H9 (cell line): Measurements from ENCODE around the gene KRT6B. TPM values are rescaled to one million over a fixed set of nuclear protein-coding genes. Genes with fewer than 3 reads are reported as not detected.
"Not testable (repeated sequence)": the region's sequence is repeated elsewhere in the genome, so short reads cannot be mapped to it uniquely, and the experiment has no call there.

Experiments used
- DNase-seq: peaks from one replicate; pipeline ENCODE4 v3.0.0-alpha.2; 2017
- H2AFZ ChIP-seq: one replicate; pipeline ENCODE4 v1.6.1; 2013; ENCODE audit warnings: mild to moderate bottlenecking, low read length, control low read depth, moderate library complexity
- H2AK5ac ChIP-seq: 2 replicates; pipeline ENCODE4 v1.6.1; 2013; ENCODE audit warnings: low read length, control low read depth, mixed read lengths; ENCODE audit not compliant: insufficient read length
- H2BK120ac ChIP-seq: one replicate; pipeline ENCODE4 v1.6.1; 2013; ENCODE audit warnings: low read depth, mild to moderate bottlenecking, low read length, control low read depth, inconsistent platforms; ENCODE audit not compliant: poor library complexity, severe bottlenecking
- H2BK12ac ChIP-seq: 2 replicates; pipeline ENCODE4 v1.6.1; 2013; ENCODE audit warnings: low read length, control low read depth, mixed read lengths, low read depth; ENCODE audit not compliant: insufficient read length
- H2BK15ac ChIP-seq: 2 replicates; pipeline ENCODE4 v1.6.1; 2013; ENCODE audit warnings: low read depth, low read length, control low read depth
- H2BK20ac ChIP-seq: one replicate; pipeline ENCODE4 v1.6.1; 2013; ENCODE audit warnings: low read depth, mild to moderate bottlenecking, low read length, control low read depth, inconsistent platforms; ENCODE audit not compliant: poor library complexity, severe bottlenecking
- H2BK5ac ChIP-seq: 2 replicates; pipeline ENCODE4 v1.6.1; 2013; ENCODE audit warnings: low read length, control low read depth, mixed read lengths; ENCODE audit not compliant: insufficient read length
- H3K14ac ChIP-seq: 2 replicates; pipeline ENCODE4 v1.6.1; 2013; ENCODE audit warnings: low read length, control low read depth; ENCODE audit not compliant: insufficient read depth
- H3K18ac ChIP-seq: 2 replicates; pipeline ENCODE4 v1.6.1; 2013; ENCODE audit warnings: low read depth, mild to moderate bottlenecking, mixed read lengths, low read length, control low read depth; ENCODE audit not compliant: insufficient read length
- H3K23ac ChIP-seq: 2 replicates; pipeline ENCODE4 v1.6.1; 2013; ENCODE audit warnings: low read length, control low read depth, mixed read lengths, low read depth; ENCODE audit not compliant: insufficient read length
- H3K23me2 ChIP-seq: 2 replicates; pipeline ENCODE4 v1.6.1; 2013; ENCODE audit warnings: low read depth, mild to moderate bottlenecking, mixed read lengths, low read length, control low read depth; ENCODE audit not compliant: insufficient read length, poor library complexity, severe bottlenecking
- H3K27ac ChIP-seq: 2 replicates; pipeline ENCODE4 v1.5.1; 2013; ENCODE audit warnings: low read length, control low read depth, mixed read lengths, low read depth; ENCODE audit not compliant: insufficient read length
- H3K27me3 ChIP-seq: 2 replicates; pipeline ENCODE4 v1.6.1; 2013; ENCODE audit warnings: low read length, control low read depth, inconsistent platforms; ENCODE audit not compliant: insufficient read depth
- H3K4ac ChIP-seq: 2 replicates; pipeline ENCODE4 v1.6.1; 2013; ENCODE audit warnings: low read depth, mild to moderate bottlenecking, control low read depth, inconsistent platforms, low read length, moderate library complexity
- H3K4me1 ChIP-seq: 2 replicates; pipeline ENCODE4 v1.6.1; 2013; ENCODE audit warnings: low read length, control low read depth, inconsistent platforms; ENCODE audit not compliant: insufficient read depth
- H3K4me2 ChIP-seq: 2 replicates; pipeline ENCODE4 v1.6.1; 2013; ENCODE audit warnings: low read length, control low read depth, mixed read lengths; ENCODE audit not compliant: insufficient read length, insufficient read depth
- H3K56ac ChIP-seq: 2 replicates; pipeline ENCODE4 v1.6.1; 2013; ENCODE audit warnings: low read depth, mild to moderate bottlenecking, mixed read lengths, low read length, control low read depth; ENCODE audit not compliant: insufficient read length
- H3K79me1 ChIP-seq: 2 replicates; pipeline ENCODE4 v1.6.1; 2013; ENCODE audit warnings: low read depth, mild to moderate bottlenecking, moderate library complexity, low read length, control low read depth, inconsistent platforms; ENCODE audit not compliant: insufficient read depth, poor library complexity, severe bottlenecking
- H3K79me2 ChIP-seq: 2 replicates; pipeline ENCODE4 v1.6.1; 2013; ENCODE audit warnings: low read length, control low read depth, inconsistent platforms; ENCODE audit not compliant: insufficient read depth
- H3K9ac ChIP-seq: 2 replicates; pipeline ENCODE4 v1.6.1; 2013; ENCODE audit warnings: low read length, control low read depth, mixed read lengths; ENCODE audit not compliant: insufficient read length; ENCODE audit errors: extremely low read depth
- H3K9me3 ChIP-seq: one replicate; pipeline ENCODE4 v1.6.1; 2013; ENCODE audit warnings: low read depth, low read length, inconsistent platforms; ENCODE audit not compliant: control insufficient read depth
- H3T11ph ChIP-seq: one replicate; pipeline ENCODE4 v1.6.1; 2013; ENCODE audit warnings: mild to moderate bottlenecking, low read length, control low read depth, inconsistent platforms
- H4K20me1 ChIP-seq: one replicate; pipeline ENCODE4 v1.6.1; 2013; ENCODE audit not compliant: control insufficient read depth, insufficient read length, insufficient read depth
- H4K5ac ChIP-seq: 2 replicates; pipeline ENCODE4 v1.6.1; 2013; ENCODE audit warnings: low read depth, mild to moderate bottlenecking, mixed read lengths, low read length, control low read depth; ENCODE audit not compliant: insufficient read length
- H4K8ac ChIP-seq: replicated peaks from 2 replicates; pipeline ENCODE4 v1.6.1; 2013; ENCODE audit warnings: low read length, control low read depth, mixed read lengths, low read depth; ENCODE audit not compliant: insufficient read length
- H4K91ac ChIP-seq: 2 replicates; pipeline ENCODE4 v1.6.1; 2013; ENCODE audit warnings: low read depth, mild to moderate bottlenecking, moderate library complexity, mixed read lengths, low read length, control low read depth; ENCODE audit not compliant: insufficient read length
- H3K27ac Mint-ChIP-seq, 3 experiments: 2 replicates in 2 of 3; 3 replicates in 1 of 3; pipeline ENCODE4 v1.8.0; 2020 to 2021; ENCODE audit warnings: mixed read lengths in 3 of 3, mild to moderate bottlenecking in 1 of 3, moderate library complexity in 1 of 3
- H3K27me3 Mint-ChIP-seq: 2 replicates; pipeline ENCODE4 v1.8.0; 2021; ENCODE audit warnings: low read depth, mild to moderate bottlenecking, moderate library complexity, mixed read lengths
- H3K36me3 Mint-ChIP-seq, 3 experiments: 2 replicates in 2 of 3; 3 replicates in 1 of 3; pipeline ENCODE4 v1.8.0; 2020 to 2021; ENCODE audit warnings: low read depth in 3 of 3, mixed read lengths in 3 of 3; ENCODE audit not compliant: insufficient read depth in 1 of 3
- H3K4me1 Mint-ChIP-seq, 2 experiments: 2 replicates each; pipeline ENCODE4 v1.8.0; 2020; ENCODE audit warnings: mixed read lengths in 2 of 2
- H3K4me3 Mint-ChIP-seq, 2 experiments: 2 replicates in 1 of 2; 3 replicates in 1 of 2; pipeline ENCODE4 v1.8.0; 2020 to 2021; ENCODE audit warnings: mild to moderate bottlenecking in 2 of 2, mixed read lengths in 2 of 2, moderate library complexity in 1 of 2
- H3K9me3 Mint-ChIP-seq, 2 experiments: 2 replicates in 1 of 2; 3 replicates in 1 of 2; pipeline ENCODE4 v1.8.0; 2020; ENCODE audit warnings: mild to moderate bottlenecking in 2 of 2, mixed read lengths in 2 of 2, moderate library complexity in 1 of 2
- WGBS: extraction: QIAGEN DNeasy Blood & Tissue Kit; methylation state at CpG from one replicate; pipeline ENCODE4 v1.1.7; 2013; ENCODE audit warnings: missing lambda C conversion rate, low lambda C conversion rate, mixed read lengths; ENCODE audit not compliant: insufficient read length; ENCODE audit errors: extremely low coverage; 5-methylcytosine and 5-hydroxymethylcytosine counted together
- total RNA-seq: library from RNA; stranded (reverse); gene quantifications from 2 replicates; pipeline ENCODE4 v1.2.1, GENCODE V29; 2021
- TF ChIP-seq, protein P1 (sequence below): fragments of 200-600 bp; sonication (generic); conservative IDR thresholded peaks from 3 replicates; pipeline ENCODE4 v1.8.0; 2021; ENCODE audit warnings: antibody characterized with exemption, mild to moderate bottlenecking

The KRT6B gene
- total RNA-seq, 1 experiment from 2014 or later = not detected

DNA sequence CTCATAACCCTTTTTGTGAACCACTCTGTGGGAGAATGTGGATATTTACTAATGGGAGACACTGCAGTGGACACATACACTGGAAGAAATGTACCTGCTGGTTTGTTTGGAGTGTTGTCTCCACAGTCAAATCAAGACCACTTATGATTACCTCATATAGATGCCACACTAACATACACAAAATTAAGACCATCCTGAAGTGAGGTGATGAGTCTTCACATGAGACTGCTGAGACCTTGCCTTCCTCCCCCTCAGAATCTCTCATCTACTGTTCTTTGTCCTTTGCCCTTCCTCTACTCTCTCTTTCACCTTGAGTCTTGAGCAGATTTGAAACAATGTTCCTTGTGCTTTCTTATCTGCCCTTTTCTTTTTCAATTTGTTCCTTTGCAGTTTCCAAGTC is 36.8 kb upstream of the KRT6B start:
- Histone ChIP-seq H3K79me1 (no peaks in the 10 kb centered on the region), H3K4me1 (no peaks in the 10 kb centered on the region; the same call in 1 of the 2 replicates), H3K27ac (no peak overlapping the region), H3K4me2 (no peak overlapping the region), H3K23me2 (no peaks in the 10 kb centered on the region), H2BK15ac (no peak overlapping the region), H3K4ac (no peak overlapping the region), H2AFZ (no peak overlapping the region), H2BK120ac (no peak overlapping the region), H3K27me3 (no peaks in the 10 kb centered on the region), H4K91ac (no peak overlapping the region), H3T11ph (no peak overlapping the region), H2BK12ac (no peak overlapping the region), H2AK5ac (no peak overlapping the region), H4K20me1 (no peaks in the 10 kb centered on the region), H3K23ac (no peak overlapping the region), H4K8ac (no peak overlapping the region), H3K9me3 (no peaks in the 10 kb centered on the region), H3K79me2 (no peaks in the 10 kb centered on the region), H2BK5ac (no peak overlapping the region), H3K9ac (no peak overlapping the region), H3K18ac (no peak overlapping the region), H2BK20ac (no peak overlapping the region), H3K14ac (no peak overlapping the region), H4K5ac (no peak overlapping the region), H3K56ac (no peak overlapping the region)
- Mint-ChIP-seq H3K27ac (no peak overlapping the region), H3K36me3 (no peaks in the 10 kb centered on the region; a peak in 1 of 7 replicates), H3K4me3 (no peak overlapping the region), H3K4me1 (no peaks in the 10 kb centered on the region), H3K9me3 (peaks cover 3 to 11% of the 10 kb centered on the region in 2 experiments), H3K27me3 (peaks cover 37% of the 10 kb centered on the region)
- no peak for DNase-seq
- TF ChIP-seq, protein P1, sequence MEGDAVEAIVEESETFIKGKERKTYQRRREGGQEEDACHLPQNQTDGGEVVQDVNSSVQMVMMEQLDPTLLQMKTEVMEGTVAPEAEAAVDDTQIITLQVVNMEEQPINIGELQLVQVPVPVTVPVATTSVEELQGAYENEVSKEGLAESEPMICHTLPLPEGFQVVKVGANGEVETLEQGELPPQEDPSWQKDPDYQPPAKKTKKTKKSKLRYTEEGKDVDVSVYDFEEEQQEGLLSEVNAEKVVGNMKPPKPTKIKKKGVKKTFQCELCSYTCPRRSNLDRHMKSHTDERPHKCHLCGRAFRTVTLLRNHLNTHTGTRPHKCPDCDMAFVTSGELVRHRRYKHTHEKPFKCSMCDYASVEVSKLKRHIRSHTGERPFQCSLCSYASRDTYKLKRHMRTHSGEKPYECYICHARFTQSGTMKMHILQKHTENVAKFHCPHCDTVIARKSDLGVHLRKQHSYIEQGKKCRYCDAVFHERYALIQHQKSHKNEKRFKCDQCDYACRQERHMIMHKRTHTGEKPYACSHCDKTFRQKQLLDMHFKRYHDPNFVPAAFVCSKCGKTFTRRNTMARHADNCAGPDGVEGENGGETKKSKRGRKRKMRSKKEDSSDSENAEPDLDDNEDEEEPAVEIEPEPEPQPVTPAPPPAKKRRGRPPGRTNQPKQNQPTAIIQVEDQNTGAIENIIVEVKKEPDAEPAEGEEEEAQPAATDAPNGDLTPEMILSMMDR = no peak

DNA sequence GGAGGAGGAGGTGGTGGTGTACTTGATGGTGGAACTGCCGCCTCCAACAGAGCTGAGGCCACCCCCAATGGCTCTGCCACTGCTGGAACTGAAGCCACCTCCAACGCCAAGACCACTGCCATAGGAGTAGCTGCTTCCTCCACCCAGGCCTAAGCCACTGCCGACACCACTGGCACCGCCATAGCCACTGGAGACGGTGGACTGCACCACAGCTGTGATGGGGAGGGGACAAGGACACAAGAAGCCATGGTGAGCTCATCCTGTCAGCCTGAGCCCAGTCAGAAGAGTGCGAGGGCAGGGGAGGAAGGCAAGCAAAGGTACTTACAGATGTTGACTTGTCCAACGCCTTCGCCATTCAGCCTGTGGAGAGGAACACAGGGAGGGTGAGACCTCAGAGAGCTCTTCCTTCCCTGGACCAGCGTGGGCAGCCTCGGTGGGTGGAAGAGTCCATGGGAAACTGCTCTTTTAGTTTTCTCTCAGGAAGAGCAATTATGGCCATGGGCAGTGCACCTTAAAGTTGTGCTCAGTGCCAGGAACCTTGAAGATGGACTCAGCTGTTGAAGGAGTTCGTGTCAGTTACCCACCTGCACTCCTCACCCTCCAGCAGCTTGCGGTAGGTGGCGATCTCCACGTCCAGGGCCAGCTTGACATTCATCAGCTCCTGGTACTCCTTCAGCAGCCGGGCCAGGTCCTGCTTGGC is 35.9 kb upstream of the KRT6B start:
- not testable (repeated sequence) for H3K4me3 Mint-ChIP-seq

More for the DNA sequence above, 35.9 kb upstream of the KRT6B start:
- H3K27me3 ChIP-seq, H4K8ac ChIP-seq, H3K23me2 ChIP-seq, H3K23ac ChIP-seq, H3K36me3 Mint-ChIP-seq, H3K4me1 ChIP-seq, H2BK15ac ChIP-seq, H3K79me2 ChIP-seq, H3K4me1 Mint-ChIP-seq, H3K56ac ChIP-seq, H4K20me1 ChIP-seq, H3K4ac ChIP-seq, H4K5ac ChIP-seq, H3K4me2 ChIP-seq, H3K27ac Mint-ChIP-seq, H3K79me1 ChIP-seq, H3K14ac ChIP-seq, H3K9ac ChIP-seq, H2BK5ac ChIP-seq, H2BK20ac ChIP-seq, H2BK120ac ChIP-seq, H3T11ph ChIP-seq, DNase-seq, H3K27ac ChIP-seq, H2AK5ac ChIP-seq, H2AFZ ChIP-seq, H3K9me3 ChIP-seq, H2BK12ac ChIP-seq, H4K91ac ChIP-seq, H3K18ac ChIP-seq: not testable (repeated sequence)
- peaks cover 3 to 11% of the 10 kb centered on the region in 2 experiments for H3K9me3 Mint-ChIP-seq
- WGBS = no CpG with 5 or more reads among the region's 15 CpGs
- H3K27me3 Mint-ChIP-seq = peaks cover 34% of the 10 kb centered on the region
